GM12878 (cell line): Measurements from ENCODE around the gene LRRC63. TPM values are rescaled to one million over a fixed set of nuclear protein-coding genes. Genes with fewer than 3 reads are reported as not detected.

Experiments
- BCL3 ChIP-seq: IDR thresholded peaks from 2 replicates; pipeline ENCODE4 v1.6.1; 2011; ENCODE audit warnings: borderline replicate concordance, low read depth, mild to moderate bottlenecking, moderate library complexity, low read length; ENCODE audit not compliant: insufficient read depth, poor library complexity, severe bottlenecking
- BHLHE40 ChIP-seq, 2 experiments: fragments of 450-650 bp in 1 of 2; IDR thresholded peaks; 2 replicates each; pipeline ENCODE4 v1.6.1; 2011 to 2017; ENCODE audit warnings: low read depth in 2 of 2, borderline replicate concordance in 1 of 2, improper control_type of control experiment in 1 of 2, low read length in 1 of 2, mild to moderate bottlenecking in 1 of 2
- DPF2 ChIP-seq: fragments of 450-650 bp; IDR thresholded peaks from 2 replicates; pipeline ENCODE4 v1.6.1; 2017; ENCODE audit warnings: mild to moderate bottlenecking
- EGR1 ChIP-seq, 2 experiments: IDR thresholded peaks; 1 replicate in 1 of 2; 2 replicates in 1 of 2; pipeline ENCODE4 v1.6.1; 2011 to 2012; ENCODE audit warnings: low read depth in 2 of 2, low read length in 2 of 2, borderline replicate concordance in 1 of 2, mild to moderate bottlenecking in 1 of 2, moderate library complexity in 1 of 2
- GATAD2B ChIP-seq: fragments of 450-650 bp; conservative IDR thresholded peaks from 2 replicates; pipeline ENCODE4 v1.6.1; 2017; ENCODE audit warnings: low read depth, mild to moderate bottlenecking, moderate library complexity
- HCFC1 ChIP-seq: fragments of 150-350 bp; IDR thresholded peaks from 2 replicates; pipeline ENCODE4 v1.6.1; 2014; ENCODE audit warnings: low read length
- MTA2 ChIP-seq: fragments of 450-650 bp; IDR thresholded peaks from 2 replicates; pipeline ENCODE4 v1.6.1; 2016; ENCODE audit warnings: low read depth, mild to moderate bottlenecking, moderate library complexity
- POLR2AphosphoS5 ChIP-seq: IDR thresholded peaks from 2 replicates; pipeline ENCODE4 v1.6.1; 2011; ENCODE audit warnings: mild to moderate bottlenecking, low read length, inconsistent platforms
- REST ChIP-seq: IDR thresholded peaks from 2 replicates; pipeline ENCODE4 v1.6.1; 2012; ENCODE audit warnings: mild to moderate bottlenecking, low read depth, low read length
- SREBF2 ChIP-seq: IDR thresholded peaks from 2 replicates; pipeline ENCODE4 v1.6.1; 2012; ENCODE audit warnings: mild to moderate bottlenecking, low read length
- USF2 ChIP-seq: IDR thresholded peaks from 2 replicates; pipeline ENCODE4 v1.6.1; 2011; ENCODE audit warnings: low read depth, low read length, improper control_type of control experiment, borderline replicate concordance
- ZNF274 ChIP-seq: IDR thresholded peaks from one replicate; pipeline ENCODE4 v1.8.0; 2011; ENCODE audit not compliant: insufficient read length, insufficient read depth
- polyA plus RNA-seq, 11 experiments: library from polyadenylated mRNA; depleted of rRNA in 4 of 11; unstranded in 6 of 11; stranded (reverse) in 5 of 11; fragments of >200 nt; fragmentation: Nextera tagmentation in 4 of 11; fragmentation: Illumina TruSeq in 1 of 11; extraction: Ambion mirVana in 4 of 11; extraction: Trizol in 1 of 11; gene quantifications; 1 replicate in 1 of 11; 2 replicates in 10 of 11; pipeline versions ENCODE4 v1.2.1 to v1.2.3, GENCODE V29; 2011 to 2016; ENCODE audit warnings: inconsistent platforms in 2 of 11, missing spikeins in 2 of 11, low read depth in 1 of 11
- total RNA-seq, 4 experiments: library from RNA; depleted of rRNA in 3 of 4; stranded (reverse); fragments of >200 nt in 3 of 4; fragmentation: Illumina TruSeq in 1 of 4; extraction: Trizol in 1 of 4; gene quantifications; 2 replicates each; pipeline versions ENCODE4 v1.2.1 to v1.2.3, GENCODE V29; 2013 to 2021

The LRRC63 gene
- total and polyA plus RNA-seq, 10 of the 15 experiments (the other 5 are each of a cell fraction or from before 2014, with no cell fraction given): 0.34 to 0.98 (median 0.76) TPM; not detected in 1

GRCh38 chr13:46202966-46203365, 8.8 kb upstream of the LRRC63 start (continued):
- TF ChIP-seq BHLHE40 (IDR thresholded peaks at IDR 0.05; ENCODE audit: borderline replicate concordance in 1 of 2, low read depth in 2 of 2, low read length in 1 of 2) (no peak), POLR2AphosphoS5 (no peak), GATAD2B (no peak), ZNF274 (no peak), HCFC1 (no peak), DPF2 (no peak), EGR1 (IDR thresholded peaks at IDR 0.05; ENCODE audit: borderline replicate concordance in 1 of 2, low read depth in 2 of 2, low read length in 2 of 2) (no peak), REST (no peak), BCL3 (no peak), MTA2 (no peak), SREBF2 (no peak), USF2 (no peak)
